ENCODE measurements around the gene CDH4.

DNA sequence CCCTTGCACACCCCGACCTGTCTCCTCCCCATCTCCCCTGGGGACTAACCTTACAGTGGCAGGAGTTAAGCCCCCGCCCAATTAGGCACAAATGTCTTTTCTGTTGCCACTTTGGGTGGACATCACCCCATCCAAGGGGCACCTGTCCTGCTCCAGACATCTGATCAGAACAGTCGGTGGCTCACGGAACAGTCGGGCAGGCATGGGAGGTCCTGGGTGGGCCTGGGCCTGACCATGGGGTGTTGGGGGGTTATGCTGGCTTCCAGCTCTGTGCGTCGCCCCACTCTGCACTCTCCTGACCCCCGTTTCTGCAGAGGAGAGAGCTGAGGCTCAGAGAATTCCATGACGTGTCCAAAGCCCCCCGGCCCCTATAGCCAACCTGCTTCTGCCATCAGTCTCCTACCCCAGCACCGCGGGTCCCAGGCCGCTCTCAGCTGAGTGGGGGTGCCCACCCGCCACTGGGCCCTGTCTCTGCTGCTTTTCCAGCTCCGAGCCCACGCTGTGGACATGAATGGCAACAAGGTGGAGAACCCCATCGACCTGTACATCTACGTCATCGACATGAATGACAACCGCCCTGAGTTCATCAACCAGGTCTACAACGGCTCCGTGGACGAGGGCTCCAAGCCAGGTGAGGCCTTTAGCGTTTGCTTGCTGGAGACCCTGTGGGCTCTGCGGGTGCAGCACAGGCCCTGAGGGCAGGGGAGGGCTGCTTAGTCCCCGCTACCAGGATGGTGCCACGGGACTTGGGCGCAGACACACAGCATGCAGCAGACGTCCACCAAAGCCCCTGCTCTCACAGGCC, 600.4 kb downstream of the CDH4 start:
- TF ChIP-seq, protein P1, sequence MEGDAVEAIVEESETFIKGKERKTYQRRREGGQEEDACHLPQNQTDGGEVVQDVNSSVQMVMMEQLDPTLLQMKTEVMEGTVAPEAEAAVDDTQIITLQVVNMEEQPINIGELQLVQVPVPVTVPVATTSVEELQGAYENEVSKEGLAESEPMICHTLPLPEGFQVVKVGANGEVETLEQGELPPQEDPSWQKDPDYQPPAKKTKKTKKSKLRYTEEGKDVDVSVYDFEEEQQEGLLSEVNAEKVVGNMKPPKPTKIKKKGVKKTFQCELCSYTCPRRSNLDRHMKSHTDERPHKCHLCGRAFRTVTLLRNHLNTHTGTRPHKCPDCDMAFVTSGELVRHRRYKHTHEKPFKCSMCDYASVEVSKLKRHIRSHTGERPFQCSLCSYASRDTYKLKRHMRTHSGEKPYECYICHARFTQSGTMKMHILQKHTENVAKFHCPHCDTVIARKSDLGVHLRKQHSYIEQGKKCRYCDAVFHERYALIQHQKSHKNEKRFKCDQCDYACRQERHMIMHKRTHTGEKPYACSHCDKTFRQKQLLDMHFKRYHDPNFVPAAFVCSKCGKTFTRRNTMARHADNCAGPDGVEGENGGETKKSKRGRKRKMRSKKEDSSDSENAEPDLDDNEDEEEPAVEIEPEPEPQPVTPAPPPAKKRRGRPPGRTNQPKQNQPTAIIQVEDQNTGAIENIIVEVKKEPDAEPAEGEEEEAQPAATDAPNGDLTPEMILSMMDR (IDR thresholded peaks at IDR 0.05; ENCODE audit: insufficient read depth, low read length, poor library complexity, severe bottlenecking), result no peak
- TF ChIP-seq EZH2phosphoT487 (conservative IDR thresholded peaks at IDR 0.05; ENCODE audit: low read length), result no peak
